Rectal smooth muscle tissue (tissue), 1 donor: ENCODE results near the gene ACTN4.
A peak's percentile ranks its signal among the peaks of the same experiment; 100 is the strongest.

Source experiments
- H3K27ac ChIP-seq: one replicate; pipeline ENCODE4 v1.7.0; 2013; ENCODE audit warnings: low read depth, low read length, inconsistent platforms
- H3K27me3 ChIP-seq: one replicate; pipeline ENCODE4 v1.7.0; 2013; ENCODE audit warnings: low read length; ENCODE audit not compliant: control insufficient read depth, insufficient read depth
- H3K36me3 ChIP-seq: one replicate; pipeline ENCODE4 v1.7.0; 2013; ENCODE audit warnings: low read length; ENCODE audit not compliant: control insufficient read depth, insufficient read depth
- H3K4me1 ChIP-seq: one replicate; pipeline ENCODE4 v1.7.0; 2013; ENCODE audit warnings: low read length; ENCODE audit not compliant: control insufficient read depth, insufficient read depth
- H3K4me3 ChIP-seq: one replicate; pipeline ENCODE4 v1.7.0; 2013; ENCODE audit warnings: low read length
- H3K9ac ChIP-seq: one replicate; pipeline ENCODE4 v1.7.0; 2013; ENCODE audit warnings: low read length

ACTN4 gene

GRCh38 chr19:38690832-38691231, 43.4 kb downstream of the ACTN4 start:
- Histone ChIP-seq H3K4me3 (no peak overlapping the region), H3K9ac (no peak overlapping the region), H3K27ac (peak overlapping the region; percentile 98), H3K27me3 (no peaks in the 10 kb centered on the region), H3K4me1 (peaks cover 49% of the 10 kb centered on the region), H3K36me3 (no peaks in the 10 kb centered on the region)

- Histone ChIP-seq H3K36me3 (peaks cover 7% of the 10 kb centered on the region), H3K4me3 (no peak overlapping the region), H3K27ac (peak overlapping the region; percentile 98), H3K4me1 (peaks cover 55% of the 10 kb centered on the region), H3K27me3 (no peaks in the 10 kb centered on the region), H3K9ac (peak overlapping the region; percentile 36)
These were observed 44.5 kb downstream of the ACTN4 start for GRCh38 chr19:38691938-38692457.

DNA sequence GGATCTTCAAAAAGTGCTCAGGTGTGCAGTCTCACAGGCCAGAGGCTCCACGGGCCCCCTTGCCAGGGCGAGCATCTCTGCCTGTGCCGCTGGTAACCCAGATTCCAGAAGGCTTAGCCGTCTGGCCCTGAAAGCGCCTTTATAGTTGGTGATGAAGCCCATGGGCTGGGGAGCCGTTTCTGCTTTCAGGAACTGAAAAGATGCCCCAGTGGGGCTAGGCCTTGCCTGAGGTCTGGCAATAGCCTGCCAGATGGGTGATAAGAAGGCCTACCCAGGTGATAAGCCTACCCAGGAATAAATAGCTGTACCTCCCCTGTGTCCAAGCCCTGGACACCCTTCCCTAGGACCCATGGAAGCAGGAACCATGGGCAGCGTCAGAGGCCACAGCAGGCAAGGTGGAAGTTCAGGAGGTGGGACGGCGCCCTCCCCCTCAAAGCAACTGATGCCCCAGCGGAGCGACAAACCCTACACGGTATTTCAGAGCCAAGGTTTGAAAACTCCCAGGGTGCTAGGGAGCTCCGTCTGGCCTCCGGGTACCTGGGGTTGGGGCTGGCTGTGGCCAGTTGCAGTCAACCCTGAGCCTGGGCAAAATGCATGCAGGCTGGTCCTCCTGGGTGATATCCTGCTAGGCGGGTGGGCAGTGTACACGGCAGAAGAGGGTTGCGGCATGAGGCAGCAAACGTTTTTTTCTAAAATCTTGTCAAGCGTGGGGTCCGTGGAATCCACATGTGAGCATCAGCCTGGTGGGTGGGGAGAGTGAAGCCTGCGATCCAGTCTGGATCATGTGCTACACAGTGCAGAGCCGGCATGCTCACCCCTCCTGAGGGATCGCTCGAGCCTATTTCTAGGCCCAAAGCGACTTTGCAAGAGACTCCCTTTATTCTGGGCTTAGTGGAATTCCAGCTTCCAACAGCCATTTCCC, 45.3 kb downstream of the ACTN4 start:
- Histone ChIP-seq H3K27ac (peak overlapping the region; percentile 98), H3K27me3 (no peaks in the 10 kb centered on the region), H3K4me1 (peaks cover 55% of the 10 kb centered on the region), H3K36me3 (peaks cover 7% of the 10 kb centered on the region), H3K9ac (peak overlapping the region; percentile 36), H3K4me3 (peak overlapping the region; percentile 8)

DNA sequence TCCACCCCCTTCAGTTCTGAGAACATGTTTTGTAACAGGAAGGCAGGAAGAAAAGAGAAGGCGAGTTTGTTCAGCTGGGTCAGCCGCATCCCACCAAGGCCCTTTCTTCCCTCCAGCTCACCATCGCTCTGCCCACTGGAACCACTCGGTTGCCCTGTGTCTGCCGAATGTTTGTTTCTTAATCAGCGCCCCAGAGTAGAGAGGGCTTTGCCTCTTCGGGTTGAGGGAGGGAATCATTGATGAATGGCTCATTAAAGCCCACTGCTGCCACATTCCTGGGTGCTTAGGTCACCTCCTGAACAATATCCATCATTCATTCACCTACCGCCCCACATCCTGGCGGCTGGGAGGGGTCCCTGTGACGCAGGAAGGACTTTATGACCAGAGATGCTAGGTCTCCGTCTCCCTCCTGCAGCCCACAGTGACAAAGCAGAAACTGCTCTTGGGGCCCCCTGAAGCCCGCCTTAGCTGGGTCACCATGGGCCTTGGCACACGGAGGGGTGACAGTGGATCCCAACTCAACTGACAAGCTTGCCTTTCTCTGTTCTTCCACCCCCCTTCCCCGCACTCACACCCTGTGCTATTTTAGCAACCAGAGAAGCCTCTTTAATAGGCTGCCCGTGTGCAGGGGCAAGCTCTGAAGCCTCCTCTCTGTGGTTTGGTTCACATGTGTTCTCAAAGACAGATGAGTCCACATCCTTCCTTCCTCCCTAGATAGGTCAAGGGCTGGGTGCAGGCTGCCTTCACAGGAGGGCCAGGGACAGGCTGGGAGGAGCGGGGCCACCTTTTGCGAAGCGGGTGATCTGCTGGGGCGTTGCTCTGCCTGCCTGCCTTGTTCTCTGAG, 46.2 kb downstream of the ACTN4 start:
- Histone ChIP-seq H3K27me3 (no peaks in the 10 kb centered on the region), H3K4me3 (no peak overlapping the region), H3K27ac (peak overlapping the region; percentile 98), H3K4me1 (peaks cover 61% of the 10 kb centered on the region), H3K36me3 (peaks cover 7% of the 10 kb centered on the region), H3K9ac (no peak overlapping the region)

DNA sequence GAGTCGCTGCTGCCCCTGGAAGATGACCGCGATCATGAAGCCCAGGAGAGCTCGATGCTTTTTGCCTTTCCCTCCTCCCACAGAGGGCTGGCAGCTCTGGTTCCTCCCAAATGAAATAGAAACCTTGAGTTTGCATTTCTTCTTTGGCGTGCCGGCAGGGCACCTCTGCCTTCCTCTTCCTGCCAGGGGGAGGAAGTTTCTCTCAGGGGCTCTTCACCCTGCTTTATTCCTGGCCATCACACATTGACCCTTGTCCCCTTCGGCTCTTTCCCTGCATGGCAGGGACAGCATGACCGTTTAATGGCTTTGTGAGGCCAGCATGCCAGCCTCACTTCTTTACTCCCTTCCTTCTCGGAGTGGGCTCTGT, 47.9 kb downstream of the ACTN4 start:
- Histone ChIP-seq H3K4me3 (no peak overlapping the region), H3K27me3 (no peaks in the 10 kb centered on the region), H3K36me3 (peaks cover 7% of the 10 kb centered on the region), H3K27ac (peak overlapping the region; percentile 67), H3K9ac (no peak overlapping the region), H3K4me1 (peaks cover 61% of the 10 kb centered on the region)

GRCh38 chr19:38695832-38696728, 48.6 kb downstream of the ACTN4 start:
- H3K27ac ChIP-seq = peak overlapping the region; percentile 67
- H3K36me3 ChIP-seq = peaks cover 12% of the 10 kb centered on the region
- H3K4me3 ChIP-seq = no peak overlapping the region
- no peaks in the 10 kb centered on the region for H3K27me3 ChIP-seq
- peaks cover 58% of the 10 kb centered on the region for H3K4me1 ChIP-seq
- H3K9ac ChIP-seq = no peak overlapping the region

DNA sequence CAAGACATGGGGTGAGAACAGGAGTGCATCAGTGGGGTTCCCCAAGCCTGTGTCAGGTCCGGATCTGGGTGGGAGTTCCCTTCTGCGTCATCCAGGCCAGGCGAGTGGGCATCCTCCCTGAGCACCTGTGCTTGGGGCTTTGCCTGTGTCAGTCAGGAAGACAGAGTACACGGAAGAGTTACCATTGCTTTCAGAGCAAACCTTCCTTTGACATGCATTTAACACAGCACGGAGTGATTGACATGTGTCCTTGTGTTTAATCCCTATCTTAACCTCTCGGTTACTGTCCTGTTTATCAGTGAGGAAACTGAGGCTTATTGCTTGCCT, 49.2 kb downstream of the ACTN4 start:
- Histone ChIP-seq H3K27ac (peak overlapping the region; percentile 67), H3K27me3 (no peaks in the 10 kb centered on the region), H3K4me1 (peaks cover 56% of the 10 kb centered on the region), H3K9ac (no peak overlapping the region), H3K4me3 (no peak overlapping the region), H3K36me3 (peaks cover 18% of the 10 kb centered on the region)

DNA sequence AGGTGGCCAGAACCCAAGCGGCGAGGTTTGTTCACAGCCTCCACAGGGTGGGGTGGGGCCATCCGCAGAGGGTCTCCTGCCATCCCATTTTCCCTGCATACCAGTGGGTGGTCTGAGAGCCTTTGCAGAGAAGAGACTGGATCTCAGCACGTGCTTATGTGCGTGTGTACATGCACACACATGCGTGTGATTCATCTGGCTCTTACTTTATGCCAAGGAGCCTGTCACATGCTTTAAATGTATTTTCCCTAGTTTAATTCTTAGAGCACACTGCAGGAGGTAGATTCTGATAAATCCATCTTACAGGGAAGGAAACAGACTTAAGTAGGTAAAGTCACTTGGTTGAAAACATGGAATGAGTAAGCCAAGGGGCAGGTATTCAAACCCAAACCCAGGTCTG, 49.7 kb downstream of the ACTN4 start:
- Histone ChIP-seq H3K27me3 (no peaks in the 10 kb centered on the region), H3K27ac (no peak overlapping the region), H3K9ac (no peak overlapping the region), H3K4me1 (peaks cover 51% of the 10 kb centered on the region), H3K4me3 (no peak overlapping the region), H3K36me3 (peaks cover 23% of the 10 kb centered on the region)

GRCh38 chr19:38697641-38698071, 50.2 kb downstream of the ACTN4 start:
- Histone ChIP-seq H3K9ac (no peak overlapping the region), H3K36me3 (peaks cover 27% of the 10 kb centered on the region), H3K4me1 (peaks cover 46% of the 10 kb centered on the region), H3K4me3 (no peak overlapping the region), H3K27ac (no peak overlapping the region), H3K27me3 (no peaks in the 10 kb centered on the region)

- Histone ChIP-seq H3K4me3 (no peak overlapping the region), H3K4me1 (peaks cover 39% of the 10 kb centered on the region), H3K27me3 (no peaks in the 10 kb centered on the region), H3K27ac (peak overlapping the region; percentile 23), H3K36me3 (peaks cover 29% of the 10 kb centered on the region), H3K9ac (no peak overlapping the region)
These were observed 51.0 kb downstream of the ACTN4 start for GRCh38 chr19:38698225-38699026.

- Histone ChIP-seq H3K36me3 (peaks cover 29% of the 10 kb centered on the region), H3K4me1 (peaks cover 33% of the 10 kb centered on the region), H3K9ac (no peak overlapping the region), H3K27ac (peak overlapping the region; percentile 37), H3K4me3 (no peak overlapping the region), H3K27me3 (no peaks in the 10 kb centered on the region)
These were observed 51.5 kb downstream of the ACTN4 start for GRCh38 chr19:38699027-38699346.
